KMS-11 (cell line): ENCODE measurements around the gene SRSF2.

Experiments used
- H2AFZ ChIP-seq: fragments of 200-600 bp; sonication (generic); 2 replicates; pipeline ENCODE4 v1.6.1; 2016; ENCODE audit warnings: antibody characterized with exemption, mixed run types, low read depth
- H3K27ac ChIP-seq: fragments of 200-600 bp; sonication (generic); 2 replicates; pipeline ENCODE4 v1.6.1; 2016; ENCODE audit warnings: mild to moderate bottlenecking, mixed run types
- H3K27me3 ChIP-seq: fragments of 200-600 bp; sonication (generic); 2 replicates; pipeline ENCODE4 v1.6.1; 2017; ENCODE audit warnings: mild to moderate bottlenecking, low read depth, mixed run types, moderate library complexity; ENCODE audit not compliant: insufficient read depth
- H3K36me3 ChIP-seq: fragments of 200-600 bp; sonication (generic); 2 replicates; pipeline ENCODE4 v1.6.1; 2017; ENCODE audit warnings: mild to moderate bottlenecking, mixed run types; ENCODE audit not compliant: insufficient read depth
- H3K4me1 ChIP-seq: fragments of 200-600 bp; sonication (generic); 2 replicates; pipeline ENCODE4 v1.6.1; 2016; ENCODE audit warnings: mild to moderate bottlenecking, low read depth, mixed run types; ENCODE audit not compliant: poor library complexity, severe bottlenecking
- H3K4me2 ChIP-seq: fragments of 200-600 bp; sonication (generic); 2 replicates; pipeline ENCODE4 v1.7.0; 2016; ENCODE audit warnings: mild to moderate bottlenecking, mixed run types
- H3K4me3 ChIP-seq: fragments of 200-600 bp; sonication (generic); IDR thresholded peaks from 2 replicates; pipeline ENCODE4 v1.6.1; 2017; ENCODE audit warnings: low read depth, low read length, mixed read lengths; ENCODE audit not compliant: insufficient read depth
- H3K79me2 ChIP-seq: fragments of 200-600 bp; sonication (generic); 2 replicates; pipeline ENCODE4 v1.6.1; 2016; ENCODE audit warnings: low read depth, mixed run types; ENCODE audit not compliant: insufficient read depth
- H3K9ac ChIP-seq: fragments of 200-600 bp; sonication (generic); 2 replicates; pipeline ENCODE4 v1.6.1; 2016; ENCODE audit warnings: mild to moderate bottlenecking, mixed run types
- H4K20me1 ChIP-seq: fragments of 200-600 bp; sonication (generic); 2 replicates; pipeline ENCODE4 v1.6.1; 2016; ENCODE audit warnings: mild to moderate bottlenecking, mixed run types; ENCODE audit not compliant: insufficient read depth
- TF ChIP-seq, protein P1 (sequence below): fragments of 200-600 bp; sonication (generic); conservative IDR thresholded peaks from 2 replicates; pipeline ENCODE4 v1.6.1; 2017; ENCODE audit warnings: low read depth, mild to moderate bottlenecking, antibody characterized with exemption, low read length, moderate library complexity, mixed read lengths

The SRSF2 gene

DNA sequence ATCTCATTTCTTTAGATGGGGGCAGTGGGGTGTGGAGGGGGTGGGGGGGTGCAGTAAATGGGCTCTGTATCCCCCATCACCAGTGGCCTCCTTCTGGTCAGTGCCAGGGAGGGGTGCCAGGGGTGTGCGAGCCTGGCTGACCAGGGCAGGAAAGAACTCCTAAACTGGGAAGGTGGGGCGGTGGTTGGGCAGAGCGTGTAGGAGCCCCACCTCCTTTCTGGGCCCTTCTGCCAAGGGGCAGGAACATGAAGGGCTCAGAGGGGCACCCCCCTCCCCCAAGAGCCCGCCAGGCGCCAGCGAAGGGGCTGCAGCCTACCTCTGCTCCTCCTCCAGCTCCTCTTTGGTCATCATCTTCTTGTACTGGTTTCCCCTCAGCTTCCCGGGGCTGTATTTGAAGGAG lies 52.4 kb downstream of the SRSF2 start:
- Histone ChIP-seq H3K27ac (no peak overlapping the region), H3K4me2 (no peak overlapping the region), H4K20me1 (no peaks in the 10 kb centered on the region), H3K27me3 (no peaks in the 10 kb centered on the region; the same call in 1 of the 2 replicates), H3K4me1 (peaks cover 32% of the 10 kb centered on the region), H3K79me2 (no peaks in the 10 kb centered on the region), H3K9ac (no peak overlapping the region), H3K36me3 (no peaks in the 10 kb centered on the region), H2AFZ (no peak overlapping the region), H3K4me3 (no peak overlapping the region)
- TF ChIP-seq, protein P1, sequence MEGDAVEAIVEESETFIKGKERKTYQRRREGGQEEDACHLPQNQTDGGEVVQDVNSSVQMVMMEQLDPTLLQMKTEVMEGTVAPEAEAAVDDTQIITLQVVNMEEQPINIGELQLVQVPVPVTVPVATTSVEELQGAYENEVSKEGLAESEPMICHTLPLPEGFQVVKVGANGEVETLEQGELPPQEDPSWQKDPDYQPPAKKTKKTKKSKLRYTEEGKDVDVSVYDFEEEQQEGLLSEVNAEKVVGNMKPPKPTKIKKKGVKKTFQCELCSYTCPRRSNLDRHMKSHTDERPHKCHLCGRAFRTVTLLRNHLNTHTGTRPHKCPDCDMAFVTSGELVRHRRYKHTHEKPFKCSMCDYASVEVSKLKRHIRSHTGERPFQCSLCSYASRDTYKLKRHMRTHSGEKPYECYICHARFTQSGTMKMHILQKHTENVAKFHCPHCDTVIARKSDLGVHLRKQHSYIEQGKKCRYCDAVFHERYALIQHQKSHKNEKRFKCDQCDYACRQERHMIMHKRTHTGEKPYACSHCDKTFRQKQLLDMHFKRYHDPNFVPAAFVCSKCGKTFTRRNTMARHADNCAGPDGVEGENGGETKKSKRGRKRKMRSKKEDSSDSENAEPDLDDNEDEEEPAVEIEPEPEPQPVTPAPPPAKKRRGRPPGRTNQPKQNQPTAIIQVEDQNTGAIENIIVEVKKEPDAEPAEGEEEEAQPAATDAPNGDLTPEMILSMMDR, result no peak
